Fibroblast of lung (primary cell): ENCODE data around the gene DENND1A. TPM values are rescaled to one million over a fixed set of nuclear protein-coding genes. Genes with fewer than 3 reads are reported as not detected.

ENCODE experiments used
- DNase-seq, 2 donors: peaks; one replicate each; pipeline versions ENCODE4 v3.0.0 to v3.0.0-alpha.2; 2010; ENCODE audit warnings: low read depth in 2 of 2
- H2AFZ ChIP-seq: 2 replicates; pipeline ENCODE4 v1.5.1; 2012; ENCODE audit warnings: low read length, control low read depth, inconsistent platforms
- H3K27ac ChIP-seq: 2 replicates; pipeline ENCODE4 v1.5.1; 2011; ENCODE audit warnings: low read length, control low read depth; ENCODE audit not compliant: insufficient read depth
- H3K27me3 ChIP-seq: 2 replicates; pipeline ENCODE4 v1.5.1; 2011; ENCODE audit warnings: mild to moderate bottlenecking, low read length; ENCODE audit not compliant: control insufficient read depth, insufficient read depth
- H3K36me3 ChIP-seq: 2 replicates; pipeline ENCODE4 v1.5.1; 2011; ENCODE audit warnings: low read length; ENCODE audit not compliant: control insufficient read depth, insufficient read depth
- H3K4me1 ChIP-seq: 2 replicates; pipeline ENCODE4 v1.5.1; 2011; ENCODE audit warnings: low read length; ENCODE audit not compliant: control insufficient read depth, insufficient read depth; ENCODE audit errors: extremely low read depth
- H3K4me2 ChIP-seq: 2 replicates; pipeline ENCODE4 v1.5.1; 2011; ENCODE audit warnings: low read length, control low read depth; ENCODE audit not compliant: insufficient read depth; ENCODE audit errors: extremely low read depth
- H3K4me3 ChIP-seq, 4 experiments: fragments of 200-600 bp in 1 of 4; sonication (generic) in 1 of 4; replicated peaks in 1 of 4; 2 replicates each; pipeline ENCODE4 v1.5.1; 2011 to 2016; ENCODE audit warnings: low read length in 4 of 4, low read depth in 3 of 4, mild to moderate bottlenecking in 3 of 4, control low read depth in 2 of 4, inconsistent platforms in 1 of 4, mixed read lengths in 1 of 4; ENCODE audit not compliant: insufficient read depth in 1 of 4; ENCODE audit errors: control extremely low read depth in 1 of 4
- H3K79me2 ChIP-seq: 2 replicates; pipeline ENCODE4 v1.5.1; 2012; ENCODE audit warnings: mild to moderate bottlenecking, low read length, inconsistent platforms; ENCODE audit not compliant: control insufficient read depth, insufficient read depth
- H3K9ac ChIP-seq: 2 replicates; pipeline ENCODE4 v1.5.1; 2011; ENCODE audit warnings: mild to moderate bottlenecking, low read length, control low read depth; ENCODE audit not compliant: insufficient read depth
- H3K9me3 ChIP-seq: 2 replicates; pipeline ENCODE4 v1.5.1; 2012; ENCODE audit warnings: low read depth, low read length; ENCODE audit not compliant: control insufficient read depth, insufficient read depth
- H4K20me1 ChIP-seq: 2 replicates; pipeline ENCODE4 v1.5.1; 2011; ENCODE audit warnings: low read length; ENCODE audit not compliant: control insufficient read depth, insufficient read depth; ENCODE audit errors: extremely low read depth
- EZH2 ChIP-seq: IDR thresholded peaks from 2 replicates; pipeline ENCODE4 v1.5.1; 2012; ENCODE audit warnings: low read length, control low read depth, mild to moderate bottlenecking; ENCODE audit errors: missing control alignments
- polyA plus RNA-seq, 2 donors: library from polyadenylated mRNA; depleted of rRNA in 1 of 2; stranded (reverse) in 1 of 2; unstranded in 1 of 2; fragments of >200 nt; gene quantifications; 2 replicates each; pipeline ENCODE4 v1.2.1, GENCODE V29; 2011 to 2012; ENCODE audit warnings: missing spikeins in 1 of 2
- total RNA-seq: library from RNA; depleted of rRNA; stranded (reverse); fragments of >200 nt; gene quantifications from 2 replicates; pipeline ENCODE4 v1.2.1, GENCODE V29; 2014
- TF ChIP-seq, protein P1 (sequence below), 2 donors: IDR thresholded peaks in 1 of 2; conservative IDR thresholded peaks in 1 of 2; 1 replicate in 1 of 2; 2 replicates in 1 of 2; pipeline ENCODE4 v1.5.1; 2011 to 2012; ENCODE audit warnings: low read length in 2 of 2, control low read depth in 1 of 2, inconsistent platforms in 1 of 2, low read depth in 1 of 2, mild to moderate bottlenecking in 1 of 2

DENND1A gene
- total and polyA plus RNA-seq, 2 donors (not counting 1 experiment from before 2014, with no cell fraction given): 13.0 to 18.3 TPM

DNA sequence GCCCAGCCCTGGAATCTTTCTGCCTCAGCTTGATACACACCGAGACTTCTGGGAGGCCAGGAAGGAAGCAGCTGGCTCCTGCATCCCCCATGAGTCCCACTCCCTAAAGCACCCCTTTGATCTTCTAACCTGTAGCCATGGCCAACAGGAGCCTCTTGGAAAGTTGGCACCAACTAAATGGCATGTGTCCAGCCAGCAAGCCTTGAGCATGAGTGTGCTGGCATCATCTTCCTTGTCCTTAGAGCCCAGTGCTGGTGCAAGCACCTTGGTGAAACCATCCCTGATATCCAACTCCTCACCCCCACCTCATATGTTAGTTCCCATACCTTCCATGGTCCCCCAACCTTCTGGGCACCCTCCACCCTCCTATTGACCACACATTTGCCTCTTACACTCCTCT, 443.5 kb downstream of the DENND1A start:
- no peak overlapping the region for H3K9ac ChIP-seq
- no peaks in the 10 kb centered on the region for H3K79me2 ChIP-seq
- TF ChIP-seq, protein P1, sequence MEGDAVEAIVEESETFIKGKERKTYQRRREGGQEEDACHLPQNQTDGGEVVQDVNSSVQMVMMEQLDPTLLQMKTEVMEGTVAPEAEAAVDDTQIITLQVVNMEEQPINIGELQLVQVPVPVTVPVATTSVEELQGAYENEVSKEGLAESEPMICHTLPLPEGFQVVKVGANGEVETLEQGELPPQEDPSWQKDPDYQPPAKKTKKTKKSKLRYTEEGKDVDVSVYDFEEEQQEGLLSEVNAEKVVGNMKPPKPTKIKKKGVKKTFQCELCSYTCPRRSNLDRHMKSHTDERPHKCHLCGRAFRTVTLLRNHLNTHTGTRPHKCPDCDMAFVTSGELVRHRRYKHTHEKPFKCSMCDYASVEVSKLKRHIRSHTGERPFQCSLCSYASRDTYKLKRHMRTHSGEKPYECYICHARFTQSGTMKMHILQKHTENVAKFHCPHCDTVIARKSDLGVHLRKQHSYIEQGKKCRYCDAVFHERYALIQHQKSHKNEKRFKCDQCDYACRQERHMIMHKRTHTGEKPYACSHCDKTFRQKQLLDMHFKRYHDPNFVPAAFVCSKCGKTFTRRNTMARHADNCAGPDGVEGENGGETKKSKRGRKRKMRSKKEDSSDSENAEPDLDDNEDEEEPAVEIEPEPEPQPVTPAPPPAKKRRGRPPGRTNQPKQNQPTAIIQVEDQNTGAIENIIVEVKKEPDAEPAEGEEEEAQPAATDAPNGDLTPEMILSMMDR (conservative IDR thresholded peaks at IDR 0.05 in 1 of 2, IDR thresholded peaks at IDR 0.05 in 1 of 2; ENCODE audit: low read depth in 1 of 2, low read length in 2 of 2): no peak
- TF ChIP-seq EZH2: no peak
- H4K20me1 ChIP-seq: no peaks in the 10 kb centered on the region
- H2AFZ ChIP-seq: no peak overlapping the region
- no peak overlapping the region for H3K4me3 ChIP-seq
- H3K36me3 ChIP-seq: no peaks in the 10 kb centered on the region
- no peak overlapping the region for H3K4me2 ChIP-seq
- no peaks in the 10 kb centered on the region for H3K4me1 ChIP-seq
- no peak overlapping the region for H3K27ac ChIP-seq
- no peaks in the 10 kb centered on the region for H3K27me3 ChIP-seq
- no peak for DNase-seq
- no peaks in the 10 kb centered on the region for H3K9me3 ChIP-seq

- H3K79me2 ChIP-seq: no peaks in the 10 kb centered on the region
- H2AFZ ChIP-seq: no peak overlapping the region
- no peak overlapping the region for H3K4me3 ChIP-seq
- no peaks in the 10 kb centered on the region for H3K4me1 ChIP-seq
- H3K9me3 ChIP-seq: no peaks in the 10 kb centered on the region
- DNase-seq: no peak
- TF ChIP-seq EZH2: no peak
- TF ChIP-seq, protein P1 (conservative IDR thresholded peaks at IDR 0.05 in 1 of 2, IDR thresholded peaks at IDR 0.05 in 1 of 2; ENCODE audit: low read depth in 1 of 2, low read length in 2 of 2): no peak
- H4K20me1 ChIP-seq: no peaks in the 10 kb centered on the region
- H3K36me3 ChIP-seq: no peaks in the 10 kb centered on the region
- no peaks in the 10 kb centered on the region for H3K27me3 ChIP-seq
- no peak overlapping the region for H3K9ac ChIP-seq
- H3K27ac ChIP-seq: no peak overlapping the region
- H3K4me2 ChIP-seq: no peak overlapping the region
Observed at GRCh38 chr9:123485216-123485615, 444.7 kb downstream of the DENND1A start.

GRCh38 chr9:123484130-123484529, 445.8 kb downstream of the DENND1A start:
- H2AFZ ChIP-seq: no peak overlapping the region
- H3K4me3 ChIP-seq: no peak overlapping the region
- no peaks in the 10 kb centered on the region for H3K79me2 ChIP-seq
- H3K9ac ChIP-seq: no peak overlapping the region
- H3K9me3 ChIP-seq: no peaks in the 10 kb centered on the region
- no peaks in the 10 kb centered on the region for H3K4me1 ChIP-seq
- no peaks in the 10 kb centered on the region for H3K36me3 ChIP-seq
- H3K4me2 ChIP-seq: no peak overlapping the region
- H3K27me3 ChIP-seq: no peaks in the 10 kb centered on the region
- H3K27ac ChIP-seq: no peak overlapping the region
- DNase-seq: no peak
- H4K20me1 ChIP-seq: no peaks in the 10 kb centered on the region
- TF ChIP-seq, protein P1 (conservative IDR thresholded peaks at IDR 0.05 in 1 of 2, IDR thresholded peaks at IDR 0.05 in 1 of 2; ENCODE audit: low read depth in 1 of 2, low read length in 2 of 2): no peak
